HG02840 (cell line): ENCODE measurements around the gene TMEM52B.
"Not testable (repeated sequence)": the region's sequence is repeated elsewhere in the genome, so short reads cannot be mapped to it uniquely, and the experiment has no call there.

ENCODE experiments used
- ATAC-seq: cut with Tn5 transposase; IDR thresholded peaks from one replicate; pipeline ENCODE4 v1.9.1; 2021; ENCODE audit warnings: mild to moderate bottlenecking, moderate library complexity, moderate number of reproducible peaks; ENCODE audit not compliant: unreplicated experiment, low FRiP score

The TMEM52B gene

GRCh38 chr12:10170216-10170615 lies 8.6 kb upstream of the TMEM52B start:
- no peak for ATAC-seq

GRCh38 chr12:10171973-10172728 lies 6.7 kb upstream of the TMEM52B start, which contains the start of gene OLR1:
OLR1 (minus strand) TSS chr12:10172132; CDS start chr12:10172077, 55 bp downstream.
- ATAC-seq = no peak

DNA sequence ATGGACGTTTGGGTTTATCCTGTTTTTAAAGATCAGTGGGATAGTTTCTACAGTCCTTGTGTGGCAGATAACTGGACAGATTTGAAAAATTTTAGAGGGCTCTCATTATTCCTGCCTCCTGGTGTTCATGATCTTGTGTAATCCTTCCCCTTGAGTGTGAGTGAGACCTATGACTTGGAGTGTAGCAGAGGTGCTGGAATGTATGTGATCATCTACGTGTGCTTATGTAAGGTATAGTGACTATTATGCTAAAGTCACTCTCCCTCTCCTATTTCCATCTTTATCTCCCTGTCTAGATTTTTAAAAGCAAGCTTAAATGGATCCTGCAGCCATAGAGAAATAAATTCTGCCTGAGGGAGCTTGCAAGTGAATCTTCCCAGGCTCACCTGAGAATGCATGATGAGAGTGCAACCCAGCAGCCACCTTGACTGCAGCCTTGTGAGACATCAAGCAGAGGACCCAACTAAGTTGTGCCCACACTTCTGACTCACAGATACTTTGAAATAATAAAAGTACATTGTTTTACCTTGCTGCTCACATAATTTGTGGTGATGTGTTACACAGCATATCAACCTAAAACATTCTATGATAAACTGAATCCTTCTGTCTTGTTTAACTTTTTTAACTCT lies 3.7 kb upstream of the TMEM52B start:
- ATAC-seq = no peak

- ATAC-seq = no peak
Observed at GRCh38 chr12:10175846-10176636, 2.8 kb upstream of the TMEM52B start.

GRCh38 chr12:10179776-10180181 lies 947 bp downstream of the TMEM52B start:
- ATAC-seq = no peak

DNA sequence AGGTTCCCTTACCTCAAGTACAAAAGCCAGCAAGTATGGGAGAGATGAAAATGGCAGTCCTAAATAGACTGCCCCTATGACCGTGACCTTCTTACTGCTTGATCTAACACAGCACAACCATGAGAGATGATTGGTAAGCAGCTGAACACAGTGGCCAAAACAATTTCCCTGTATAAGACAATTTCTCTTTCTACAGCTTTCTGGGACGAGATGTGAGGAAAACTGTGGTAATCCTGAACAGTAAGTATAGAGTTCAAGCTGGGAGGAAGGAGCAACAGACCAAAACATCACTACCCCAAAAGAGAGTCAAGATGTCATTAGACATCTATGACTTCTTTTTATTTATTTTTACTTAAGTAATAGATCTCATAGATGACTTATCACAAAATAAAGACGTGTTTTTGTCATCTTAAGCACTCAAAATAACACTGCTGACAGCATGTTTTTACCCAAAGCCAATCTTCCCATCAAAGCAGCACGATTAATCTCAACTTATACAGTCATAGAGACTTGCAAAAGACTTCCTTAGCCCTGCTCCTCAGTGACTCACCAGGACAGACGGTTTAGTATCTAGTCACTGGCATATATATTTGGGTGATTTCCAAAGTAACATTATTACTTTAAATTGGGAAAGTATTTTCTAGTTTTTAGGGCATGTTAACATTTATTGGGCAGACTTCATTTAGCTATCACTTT lies 3.7 kb downstream of the TMEM52B start:
- ATAC-seq = no peak

- ATAC-seq = no peak
Observed at GRCh38 chr12:10184261-10184843, 5.5 kb downstream of the TMEM52B start.

DNA sequence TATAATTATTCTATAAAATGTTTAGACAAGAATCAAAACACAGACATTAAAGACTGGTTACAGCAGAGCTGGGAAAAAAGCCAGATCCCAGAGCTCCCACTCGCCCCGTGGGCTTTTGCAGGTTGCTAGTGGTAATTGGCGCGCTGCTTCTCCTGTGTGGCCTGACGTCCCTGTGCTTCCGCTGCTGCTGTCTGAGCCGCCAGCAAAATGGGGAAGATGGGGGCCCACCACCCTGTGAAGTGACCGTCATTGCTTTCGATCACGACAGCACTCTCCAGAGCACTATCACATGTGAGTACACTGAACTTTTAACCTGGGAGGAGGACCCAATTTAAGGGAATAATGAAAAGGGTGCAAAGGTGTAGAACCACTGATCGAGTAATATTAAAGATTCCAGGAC lies 7.5 kb downstream of the TMEM52B start:
- no peak for ATAC-seq

GRCh38 chr12:10186958-10187357 lies 8.1 kb downstream of the TMEM52B start:
- not testable (repeated sequence) for ATAC-seq

DNA sequence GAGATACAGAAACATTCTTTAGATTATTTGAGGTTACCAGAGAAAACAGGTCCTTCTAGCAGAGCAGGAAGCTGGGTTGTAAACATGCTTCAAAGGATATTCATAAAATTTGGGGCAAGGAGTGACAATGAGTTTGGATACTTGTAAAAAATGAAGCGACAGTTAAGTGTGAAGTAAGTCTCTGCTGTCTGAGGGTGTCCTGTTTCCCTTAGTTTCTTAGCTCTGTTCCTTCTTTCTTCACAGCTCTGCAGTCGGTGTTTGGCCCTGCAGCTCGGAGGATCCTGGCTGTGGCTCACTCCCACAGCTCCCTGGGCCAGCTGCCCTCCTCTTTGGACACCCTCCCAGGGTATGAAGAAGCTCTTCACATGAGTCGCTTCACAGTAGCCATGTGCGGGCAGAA lies 10.8 kb downstream of the TMEM52B start:
- ATAC-seq = no peak

DNA sequence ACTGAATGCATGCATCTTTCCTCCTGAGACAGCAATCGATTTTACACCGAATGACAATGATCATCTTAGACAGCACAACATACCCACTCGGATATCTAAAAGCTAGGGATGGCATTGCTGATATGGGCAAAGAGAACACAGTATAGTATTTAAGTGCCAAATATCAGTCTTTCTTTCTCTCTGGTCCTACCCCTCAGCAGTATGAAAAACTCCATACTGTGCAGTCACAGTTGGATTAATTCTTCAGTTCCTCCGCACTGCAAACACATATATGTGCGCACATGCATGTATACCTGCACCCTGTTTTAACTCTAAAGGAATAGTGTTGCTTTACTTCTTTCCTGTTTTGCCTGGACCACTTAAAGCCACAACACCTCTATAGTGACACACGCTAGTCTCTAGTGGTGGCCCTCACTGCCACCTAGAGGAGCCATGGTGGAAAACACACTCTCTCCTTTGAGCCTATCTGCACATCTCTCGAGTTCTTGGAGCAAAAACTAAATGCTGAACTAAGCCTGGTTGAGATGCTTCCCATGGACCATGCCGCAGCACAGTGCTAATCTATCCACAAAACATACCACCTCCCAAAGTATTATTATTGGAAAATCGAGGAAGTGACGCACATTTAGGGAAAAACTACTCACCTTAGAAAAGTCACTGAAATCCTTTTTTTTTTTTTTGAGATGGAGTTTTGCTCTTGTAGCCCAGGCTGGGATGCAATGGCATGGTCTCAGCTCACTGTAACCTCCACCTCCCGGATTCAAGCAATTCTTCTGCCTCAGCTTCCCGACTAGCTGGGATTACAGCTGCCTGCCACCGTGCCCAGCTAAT lies 11.9 kb downstream of the TMEM52B start:
- ATAC-seq = no peak

- ATAC-seq = no peak
Observed at GRCh38 chr12:10191865-10192264, 13.0 kb downstream of the TMEM52B start.

DNA sequence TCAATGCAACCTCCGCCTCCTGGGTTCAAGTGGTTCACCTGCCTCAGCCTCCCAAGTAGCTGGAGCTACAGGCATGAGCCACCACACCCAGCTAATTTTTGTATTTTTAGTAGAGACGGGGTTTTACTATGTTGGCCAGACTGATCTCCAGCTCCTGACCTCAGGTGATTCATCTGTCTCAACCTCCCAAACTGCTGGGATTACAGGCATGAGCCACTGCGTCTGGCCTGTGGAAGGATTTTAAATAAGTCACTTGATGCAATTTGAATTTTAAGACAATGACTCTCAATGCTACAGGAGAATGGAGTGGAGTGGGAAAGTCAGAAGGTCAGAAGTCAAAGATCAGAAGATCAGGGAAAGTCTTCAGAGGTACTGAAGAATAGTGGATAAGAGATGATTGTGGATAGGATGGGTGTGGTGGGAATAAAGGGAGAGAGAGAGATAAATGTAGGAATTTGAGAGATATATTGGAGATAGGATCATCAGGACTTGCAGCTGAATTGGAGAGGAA lies 15.4 kb downstream of the TMEM52B start:
- no peak for ATAC-seq

GRCh38 chr12:10196210-10196609 lies 17.4 kb downstream of the TMEM52B start:
- no peak for ATAC-seq

GRCh38 chr12:10197879-10198278 lies 19.0 kb downstream of the TMEM52B start:
- no peak for ATAC-seq

DNA sequence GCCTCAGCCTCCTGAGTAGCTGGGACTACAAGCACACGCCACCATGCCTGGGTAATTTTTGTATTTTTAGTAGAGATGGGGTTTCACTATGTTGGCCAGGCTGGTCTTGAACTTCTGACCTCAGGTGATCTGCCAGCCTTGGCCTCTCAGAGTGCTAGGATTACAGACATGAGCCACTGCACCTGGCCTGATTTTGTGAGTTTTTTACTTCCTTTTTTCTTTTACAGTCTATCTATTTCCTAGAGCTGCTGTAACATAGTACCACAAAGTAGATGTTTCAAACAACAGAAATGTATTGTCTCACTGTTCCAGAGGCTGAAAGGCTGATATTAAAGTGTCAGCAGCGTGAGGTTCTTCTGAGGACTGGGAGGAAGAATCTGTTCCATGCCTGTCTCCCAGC lies 25.7 kb downstream of the TMEM52B start:
- ATAC-seq = not testable (repeated sequence)

- ATAC-seq = no peak
Observed at GRCh38 chr12:10205220-10205807, 26.5 kb downstream of the TMEM52B start.

DNA sequence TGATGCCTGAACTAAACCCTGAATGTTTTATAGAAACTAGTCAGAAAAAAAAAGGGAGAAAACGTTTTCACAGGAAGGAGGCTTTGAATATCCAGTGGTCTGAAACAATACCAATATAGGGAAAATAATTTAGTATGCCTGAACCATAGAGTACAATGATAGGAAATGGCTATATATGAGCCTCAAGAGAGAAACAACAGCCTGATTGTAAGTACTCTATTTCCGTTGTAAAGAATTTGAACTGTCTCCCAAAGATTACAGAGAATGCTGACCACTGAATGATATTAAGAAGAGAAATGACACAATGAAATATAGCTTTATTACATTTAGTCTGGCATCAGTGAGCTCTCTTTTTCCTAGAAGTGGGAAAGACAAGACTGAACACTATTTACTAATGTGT lies 28.3 kb downstream of the TMEM52B start:
- no peak for ATAC-seq

DNA sequence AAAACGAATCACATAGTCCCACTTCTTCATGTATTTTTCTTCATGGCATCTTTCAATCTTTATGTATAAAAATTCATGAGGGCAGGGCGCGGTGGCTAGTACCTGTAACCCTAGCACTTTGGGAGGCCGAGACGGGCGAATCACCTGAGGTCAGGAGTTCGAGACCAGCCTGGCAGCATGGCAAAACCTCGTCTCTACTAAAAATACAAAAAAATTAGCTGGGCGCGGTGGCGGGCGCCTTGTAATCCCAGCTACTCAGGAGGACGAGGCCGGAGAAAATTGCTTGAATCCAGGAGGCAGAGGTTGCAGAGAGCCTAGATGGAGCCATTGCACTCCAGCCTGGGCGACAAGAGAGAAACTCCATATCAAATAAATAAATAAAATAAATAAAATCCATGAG lies 31.4 kb downstream of the TMEM52B start:
- no peak for ATAC-seq
